Uterus (tissue), 4 donors: ENCODE measurements around the gene TBXAS1. TPM values are rescaled to one million over a fixed set of nuclear protein-coding genes. Genes with fewer than 3 reads are reported as not detected.

Source experiments
- DNase-seq, 2 donors: peaks; one replicate each; pipeline ENCODE4 v3.0.0-alpha.2; 2019 to 2020
- H3K27ac ChIP-seq, 2 donors: fragments of 200-600 bp; sonication (generic); 1 replicate in 1 of 2; 2 replicates in 1 of 2; pipeline ENCODE4 v1.5.1; 2016 to 2018
- H3K27me3 ChIP-seq, 2 donors: fragments of 200-600 bp; sonication (generic); one replicate each; pipeline ENCODE4 v1.5.1; 2018 to 2019; ENCODE audit warnings: control low read depth in 1 of 2
- H3K36me3 ChIP-seq, 2 donors: fragments of 200-600 bp; sonication (generic); one replicate each; pipeline ENCODE4 v1.5.1; 2019; ENCODE audit warnings: control low read depth in 1 of 2
- H3K4me1 ChIP-seq, 2 donors: fragments of 200-600 bp; sonication (generic); one replicate each; pipeline ENCODE4 v1.5.1; 2018 to 2019; ENCODE audit warnings: control low read depth in 1 of 2
- H3K4me3 ChIP-seq, 2 donors: fragments of 200-600 bp; sonication (generic); 1 replicate in 1 of 2; 2 replicates in 1 of 2; pipeline ENCODE4 v1.5.1; 2018 to 2019; ENCODE audit warnings: mild to moderate bottlenecking in 1 of 2
- H3K9me3 ChIP-seq, 2 donors: fragments of 200-600 bp; sonication (generic); one replicate each; pipeline ENCODE4 v1.5.1; 2019; ENCODE audit warnings: control low read depth in 1 of 2
- POLR2A ChIP-seq, 2 donors: fragments of 450-650 bp; IDR thresholded peaks; one replicate each; pipeline ENCODE4 v1.6.1; 2016; ENCODE audit warnings: antibody characterized with exemption in 2 of 2, mild to moderate bottlenecking in 1 of 2, moderate library complexity in 1 of 2
- intact Hi-C: fragments of 100-400 bp; cut with DNase I; formaldehyde crosslinking; loops from one replicate; pipeline ENCODE4 v1.15.1; 2023; ENCODE audit warnings: low total_unique reads
- total RNA-seq, 4 donors: library from RNA; depleted of rRNA in 3 of 4; stranded (reverse); fragments of >200 nt in 3 of 4; gene quantifications; one replicate each; pipeline versions ENCODE4 v1.1.0 to v1.2.4, GENCODE V29; 2014 to 2023
- TF ChIP-seq, protein P1 (sequence below), 4 experiments: fragments of 200-600 bp in 2 of 4; fragments of 450-650 bp in 2 of 4; sonication (generic) in 2 of 4; IDR thresholded peaks; one replicate each; pipeline ENCODE4 v1.5.1; 2016 to 2019; ENCODE audit warnings: antibody characterized with exemption in 4 of 4, mild to moderate bottlenecking in 2 of 4, moderate library complexity in 1 of 4
- donor health status: DM: yes; HTN: yes; CAD: no.

Gene TBXAS1
- total RNA-seq, 4 donors from 2014 or later, result 6.6 to 14.3 (median 11.9) TPM

DNA sequence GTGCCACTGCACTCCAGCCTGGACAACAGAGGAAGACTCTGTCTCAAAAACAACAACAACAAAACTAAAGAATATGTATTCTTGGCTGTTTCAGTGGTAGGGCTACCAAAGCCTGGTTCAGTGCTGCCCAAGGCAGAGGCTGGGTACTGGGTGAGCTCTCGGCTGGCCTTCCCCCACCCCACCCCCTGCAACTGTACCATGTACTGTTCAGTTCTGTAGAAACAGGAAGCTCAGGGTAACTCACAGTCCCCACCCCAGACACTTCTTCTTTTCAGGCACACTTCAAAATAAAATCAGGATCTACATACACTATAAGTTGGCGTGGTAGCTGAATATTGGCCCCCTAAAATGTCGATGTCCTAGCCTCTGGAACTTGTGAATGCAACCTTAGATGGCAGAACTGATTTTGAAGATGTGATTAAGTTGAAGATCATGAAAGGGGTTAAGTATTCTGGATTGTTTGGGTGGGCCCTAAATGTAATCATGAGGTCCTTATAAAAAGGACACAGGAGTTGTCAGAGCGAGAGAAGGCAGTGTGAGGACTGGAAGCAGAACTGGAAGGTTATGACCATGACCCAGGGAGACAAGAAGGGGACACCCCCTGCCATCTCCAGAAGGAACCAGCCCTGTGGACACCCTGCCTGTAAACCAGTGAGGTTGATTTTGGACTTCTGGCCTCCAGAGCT is 31.2 kb downstream of the TBXAS1 start:
- Histone ChIP-seq H3K9me3 (no peaks in the 10 kb centered on the region), H3K27me3 (no peaks in the 10 kb centered on the region), H3K36me3 (no peaks in the 10 kb centered on the region), H3K4me3 (no peak overlapping the region), H3K27ac (no peak overlapping the region), H3K4me1 (no peaks in the 10 kb centered on the region)
- TF ChIP-seq, protein P1, sequence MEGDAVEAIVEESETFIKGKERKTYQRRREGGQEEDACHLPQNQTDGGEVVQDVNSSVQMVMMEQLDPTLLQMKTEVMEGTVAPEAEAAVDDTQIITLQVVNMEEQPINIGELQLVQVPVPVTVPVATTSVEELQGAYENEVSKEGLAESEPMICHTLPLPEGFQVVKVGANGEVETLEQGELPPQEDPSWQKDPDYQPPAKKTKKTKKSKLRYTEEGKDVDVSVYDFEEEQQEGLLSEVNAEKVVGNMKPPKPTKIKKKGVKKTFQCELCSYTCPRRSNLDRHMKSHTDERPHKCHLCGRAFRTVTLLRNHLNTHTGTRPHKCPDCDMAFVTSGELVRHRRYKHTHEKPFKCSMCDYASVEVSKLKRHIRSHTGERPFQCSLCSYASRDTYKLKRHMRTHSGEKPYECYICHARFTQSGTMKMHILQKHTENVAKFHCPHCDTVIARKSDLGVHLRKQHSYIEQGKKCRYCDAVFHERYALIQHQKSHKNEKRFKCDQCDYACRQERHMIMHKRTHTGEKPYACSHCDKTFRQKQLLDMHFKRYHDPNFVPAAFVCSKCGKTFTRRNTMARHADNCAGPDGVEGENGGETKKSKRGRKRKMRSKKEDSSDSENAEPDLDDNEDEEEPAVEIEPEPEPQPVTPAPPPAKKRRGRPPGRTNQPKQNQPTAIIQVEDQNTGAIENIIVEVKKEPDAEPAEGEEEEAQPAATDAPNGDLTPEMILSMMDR (IDR thresholded peaks at IDR 0.05), result no peak
- no peak for TF ChIP-seq POLR2A (IDR thresholded peaks at IDR 0.05)
- intact Hi-C loops, result no loop called here
- no peak for DNase-seq

DNA sequence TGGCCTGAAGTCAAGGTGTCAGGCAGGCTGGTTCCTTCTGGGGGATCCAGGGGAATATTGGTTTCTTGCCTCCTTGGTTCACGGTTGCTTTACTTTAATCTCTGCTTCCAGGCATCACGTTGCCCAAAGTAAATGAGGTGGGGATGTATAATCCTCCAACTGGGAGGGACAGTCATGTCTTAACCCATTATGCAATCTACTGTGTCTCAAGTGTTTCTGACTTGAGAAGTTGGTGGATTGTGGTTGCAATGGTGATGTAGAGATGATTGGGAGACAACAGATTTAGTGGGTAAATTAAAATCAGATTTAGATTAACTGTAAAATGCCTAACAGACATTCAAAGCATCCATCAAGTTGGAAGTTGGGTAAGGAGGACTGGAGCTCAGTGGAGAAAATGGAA is 32.7 kb downstream of the TBXAS1 start:
- intact Hi-C loops, result no loop called here
- TF ChIP-seq POLR2A (IDR thresholded peaks at IDR 0.05), result no peak
- TF ChIP-seq, protein P1 (IDR thresholded peaks at IDR 0.05), result no peak
- Histone ChIP-seq H3K27ac (no peak overlapping the region), H3K4me3 (no peak overlapping the region), H3K36me3 (no peaks in the 10 kb centered on the region), H3K27me3 (no peaks in the 10 kb centered on the region), H3K4me1 (no peaks in the 10 kb centered on the region), H3K9me3 (no peaks in the 10 kb centered on the region)
- DNase-seq, result no peak

DNA sequence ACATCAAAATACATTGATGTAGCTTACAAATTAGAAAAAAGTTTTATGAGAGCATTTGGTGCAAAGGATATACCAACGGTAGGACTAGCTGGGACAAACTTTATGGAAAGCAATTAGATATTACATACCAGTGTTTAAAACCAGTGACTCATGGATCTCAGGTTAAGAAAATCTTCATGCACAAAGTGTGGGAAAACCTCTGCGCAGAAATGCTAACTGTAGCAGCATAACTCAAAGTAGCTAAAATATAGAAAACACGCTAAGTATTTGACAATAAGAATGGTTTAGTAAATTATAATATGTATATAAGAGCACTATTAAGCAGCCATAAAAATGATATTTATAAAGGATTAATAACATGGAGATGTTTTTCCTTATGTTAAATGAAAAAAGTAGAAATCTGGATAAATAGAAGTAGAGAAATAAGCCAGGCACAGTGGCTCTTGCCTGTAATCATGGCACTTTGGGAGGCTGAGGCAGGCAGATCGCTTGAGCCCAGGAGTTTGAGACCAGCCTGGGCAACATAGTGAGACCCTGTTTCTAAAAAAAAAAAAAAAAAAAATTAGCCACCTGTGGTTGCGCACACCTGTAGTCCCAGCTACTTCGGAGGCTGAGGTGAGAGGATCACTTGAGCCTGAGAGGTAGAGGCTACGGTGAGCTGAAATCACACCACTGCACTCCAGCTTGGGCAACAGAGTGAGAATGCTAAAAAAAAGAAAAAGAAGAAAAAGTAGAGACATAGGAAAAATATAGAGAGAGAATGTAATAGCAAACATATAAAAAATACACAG is 37.2 kb downstream of the TBXAS1 start:
- H3K9me3 ChIP-seq, result no peaks in the 10 kb centered on the region
- H3K4me3 ChIP-seq, result no peak overlapping the region
- no peak for DNase-seq
- H3K27ac ChIP-seq, result no peak overlapping the region
- no peaks in the 10 kb centered on the region for H3K27me3 ChIP-seq
- no peaks in the 10 kb centered on the region for H3K36me3 ChIP-seq
- H3K4me1 ChIP-seq, result no peaks in the 10 kb centered on the region
- intact Hi-C loops, result no loop called here
- TF ChIP-seq, protein P1 (IDR thresholded peaks at IDR 0.05), result no peak
- TF ChIP-seq POLR2A (IDR thresholded peaks at IDR 0.05), result no peak

DNA sequence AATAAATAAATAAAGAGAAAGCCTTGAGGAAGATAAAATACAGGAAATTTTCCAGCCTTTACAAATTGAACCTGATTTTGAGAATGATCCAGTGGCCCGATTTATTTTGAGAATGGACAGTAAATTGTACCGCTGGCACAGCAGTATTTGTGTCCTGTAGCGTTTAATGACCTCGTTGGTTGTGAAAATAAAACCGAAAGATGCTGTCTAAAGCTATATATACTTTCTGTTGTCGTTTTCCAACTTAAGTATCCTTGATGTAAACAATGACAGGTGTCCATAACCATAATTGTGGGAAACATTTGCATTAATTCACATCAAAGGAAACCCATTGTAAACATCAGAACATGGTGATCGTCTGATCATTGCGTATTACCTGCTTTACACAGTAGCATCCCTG is 38.8 kb downstream of the TBXAS1 start:
- Histone ChIP-seq H3K27me3 (no peaks in the 10 kb centered on the region), H3K9me3 (no peaks in the 10 kb centered on the region), H3K36me3 (no peaks in the 10 kb centered on the region), H3K4me1 (no peaks in the 10 kb centered on the region), H3K27ac (no peak overlapping the region), H3K4me3 (no peak overlapping the region)
- TF ChIP-seq POLR2A (IDR thresholded peaks at IDR 0.05), result no peak
- intact Hi-C loops, result no loop called here
- no peak for DNase-seq

DNA sequence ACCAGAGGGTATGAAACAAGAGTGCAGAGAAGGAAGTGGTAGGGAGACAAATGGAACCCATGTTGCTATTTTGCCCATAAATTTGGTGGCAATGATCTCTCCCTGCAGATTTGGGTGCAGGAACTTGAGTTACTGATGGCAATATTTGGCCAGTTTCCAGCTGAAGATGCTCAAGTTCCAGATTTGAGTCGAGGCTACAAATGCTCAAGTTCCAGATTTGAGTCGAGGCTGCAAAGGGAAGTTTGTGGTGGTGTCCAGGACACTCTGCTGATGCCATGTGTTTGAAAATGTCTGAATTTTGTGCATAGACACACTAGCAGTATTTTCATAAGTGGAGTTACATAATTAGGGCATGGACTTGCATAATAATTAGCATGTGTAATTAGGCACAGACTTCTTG is 40.8 kb downstream of the TBXAS1 start:
- no peaks in the 10 kb centered on the region for H3K27me3 ChIP-seq
- no peak overlapping the region for H3K27ac ChIP-seq
- intact Hi-C loops, result no loop called here
- no peaks in the 10 kb centered on the region for H3K36me3 ChIP-seq
- no peaks in the 10 kb centered on the region for H3K4me1 ChIP-seq
- TF ChIP-seq, protein P1 (IDR thresholded peaks at IDR 0.05), result no peak
- TF ChIP-seq POLR2A (IDR thresholded peaks at IDR 0.05), result no peak
- no peak for DNase-seq
- H3K9me3 ChIP-seq, result no peaks in the 10 kb centered on the region
- no peak overlapping the region for H3K4me3 ChIP-seq
